GM19468 (cell line): ENCODE data around the gene LILRB2.
"Not testable (repeated sequence)": the region's sequence is repeated elsewhere in the genome, so short reads cannot be mapped to it uniquely, and the experiment has no call there.

Source experiments
- ATAC-seq: cut with Tn5 transposase; IDR thresholded peaks from one replicate; pipeline ENCODE4 v1.9.1; 2021; ENCODE audit warnings: mild to moderate bottlenecking, moderate library complexity, moderate number of reproducible peaks; ENCODE audit not compliant: unreplicated experiment; ENCODE audit errors: extremely low read depth

Gene LILRB2

GRCh38 chr19:54307389-54308020 lies 26.6 kb upstream of the LILRB2 start:
- no peak for ATAC-seq

GRCh38 chr19:54305141-54305540 lies 24.2 kb upstream of the LILRB2 start:
- ATAC-seq: no peak

GRCh38 chr19:54302257-54302656 lies 21.3 kb upstream of the LILRB2 start:
- ATAC-seq: no peak

GRCh38 chr19:54299515-54299914 lies 18.6 kb upstream of the LILRB2 start:
- no peak for ATAC-seq

GRCh38 chr19:54299126-54299498 lies 18.2 kb upstream of the LILRB2 start:
- ATAC-seq: no peak

- no peak for ATAC-seq
Observed at GRCh38 chr19:54298357-54299125, 17.6 kb upstream of the LILRB2 start.

- ATAC-seq: no peak
Observed at GRCh38 chr19:54297759-54298305, 16.9 kb upstream of the LILRB2 start.

GRCh38 chr19:54294539-54294938 lies 13.6 kb upstream of the LILRB2 start:
- no peak for ATAC-seq

GRCh38 chr19:54289160-54289559 lies 8.2 kb upstream of the LILRB2 start:
- not testable (repeated sequence) for ATAC-seq

GRCh38 chr19:54287456-54287855 lies 6.5 kb upstream of the LILRB2 start:
- ATAC-seq: no peak

GRCh38 chr19:54286283-54286682 lies 5.4 kb upstream of the LILRB2 start:
- ATAC-seq: not testable (repeated sequence)

- ATAC-seq: not testable (repeated sequence)
Observed at GRCh38 chr19:54285427-54286056, 4.6 kb upstream of the LILRB2 start.

- no peak for ATAC-seq
Observed at GRCh38 chr19:54282686-54283470, 2.0 kb upstream of the LILRB2 start.

- ATAC-seq: not testable (repeated sequence)
Observed at GRCh38 chr19:54281729-54282075, 792 bp upstream of the LILRB2 start.

- ATAC-seq: not testable (repeated sequence)
Observed at GRCh38 chr19:54280441-54280840, 469 bp downstream of the LILRB2 start.

- ATAC-seq: not testable (repeated sequence)
Observed at GRCh38 chr19:54280025-54280424, 885 bp downstream of the LILRB2 start.

- no peak for ATAC-seq
Observed at GRCh38 chr19:54279406-54279962, 1.4 kb downstream of the LILRB2 start.

- not testable (repeated sequence) for ATAC-seq
Observed at GRCh38 chr19:54278571-54279195, 2.2 kb downstream of the LILRB2 start.

- not testable (repeated sequence) for ATAC-seq
Observed at GRCh38 chr19:54278056-54278455, 2.9 kb downstream of the LILRB2 start.
